WTC11 (cell line): ENCODE results near the gene PTPRT. TPM values are rescaled to one million over a fixed set of nuclear protein-coding genes. Genes with fewer than 3 reads are reported as not detected.

ENCODE experiments used
- ATAC-seq: fragments of 200-7000 bp; cut with Tn5 transposase; 2 replicates; pipeline ENCODE4 v1.10.0; 2021; ENCODE audit warnings: mild to moderate bottlenecking, moderate library complexity
- CTCF ChIA-PET: fragments of 300-600 bp; sonication (Branson Sonifier 250); formaldehyde crosslinking; loops from one replicate; lab custom pipeline; 2021; ENCODE audit warnings: antibody characterized with exemption; lab: Charles Lee
- POLR2A ChIA-PET: fragments of 350-600 bp; sonication (Branson Sonifier 250); formaldehyde crosslinking; loops from one replicate; lab custom pipeline; 2021; ENCODE audit warnings: antibody characterized with exemption; lab: Charles Lee
- DNase-seq: peaks from one replicate; pipeline ENCODE4 v3.0.0; 2021; ENCODE audit warnings: low spot score
- H3K27ac Mint-ChIP-seq: 2 replicates; pipeline ENCODE4 v1.8.0; 2021; ENCODE audit warnings: mixed read lengths
- H3K27me3 Mint-ChIP-seq: 2 replicates; pipeline ENCODE4 v1.8.0; 2021; ENCODE audit warnings: low read depth, mild to moderate bottlenecking, moderate library complexity, mixed read lengths
- H3K36me3 Mint-ChIP-seq: 2 replicates; pipeline ENCODE4 v1.8.0; 2021; ENCODE audit warnings: mixed read lengths
- H3K4me1 Mint-ChIP-seq: 2 replicates; pipeline ENCODE4 v1.8.0; 2022; ENCODE audit warnings: mixed read lengths
- H3K4me3 Mint-ChIP-seq: 2 replicates; pipeline ENCODE4 v1.8.0; 2021; ENCODE audit warnings: mild to moderate bottlenecking, moderate library complexity, mixed read lengths
- H3K9me3 Mint-ChIP-seq: 2 replicates; pipeline ENCODE4 v1.8.0; 2021; ENCODE audit warnings: mixed read lengths
- FOXP1 ChIP-seq: sonication (generic); formaldehyde crosslinking; IDR thresholded peaks from 2 replicates; pipeline ENCODE4 v1.8.0; 2022; ENCODE audit warnings: missing genetic modification reagents, mild to moderate bottlenecking, moderate library complexity, borderline replicate concordance
- GABPB1 ChIP-seq: sonication (generic); formaldehyde crosslinking; IDR thresholded peaks from 2 replicates; pipeline ENCODE4 v1.8.1; 2023; ENCODE audit warnings: mild to moderate bottlenecking, missing genetic modification reagents
- GTF2I ChIP-seq: fragments of 250-450 bp; sonication (Bioruptor Pico); conservative IDR thresholded peaks from 2 replicates; pipeline ENCODE4 v1.4.0; 2021; ENCODE audit warnings: mild to moderate bottlenecking
- KAT7 ChIP-seq: sonication (generic); formaldehyde crosslinking; IDR thresholded peaks from 2 replicates; pipeline ENCODE4 v1.8.1; 2023; ENCODE audit warnings: missing genetic modification reagents, mild to moderate bottlenecking, borderline replicate concordance
- MXD4 ChIP-seq: fragments of 250-450 bp; sonication (Bioruptor Pico); IDR thresholded peaks from 2 replicates; pipeline ENCODE4 v1.8.0; 2021; ENCODE audit warnings: mild to moderate bottlenecking, moderate library complexity, borderline replicate concordance
- NFE2L1 ChIP-seq: sonication (generic); formaldehyde crosslinking; IDR thresholded peaks from 2 replicates; pipeline ENCODE4 v1.8.1; 2023; ENCODE audit warnings: missing genetic modification reagents
- SOX15 ChIP-seq: fragments of 250-450 bp; sonication (Bioruptor Pico); IDR thresholded peaks from 2 replicates; pipeline ENCODE4 v1.9.0; 2021; ENCODE audit warnings: mild to moderate bottlenecking
- SP1 ChIP-seq: sonication (generic); formaldehyde crosslinking; conservative IDR thresholded peaks from 2 replicates; pipeline ENCODE4 v1.8.1; 2022; ENCODE audit warnings: missing genetic modification reagents
- TEAD4 ChIP-seq: sonication (generic); formaldehyde crosslinking; IDR thresholded peaks from 2 replicates; pipeline ENCODE4 v1.8.0; 2022; ENCODE audit warnings: mild to moderate bottlenecking, missing genetic modification reagents
- ZNF396 ChIP-seq: fragments of 250-450 bp; sonication (Bioruptor Pico); IDR thresholded peaks from 2 replicates; pipeline ENCODE4 v1.8.0; 2021; ENCODE audit warnings: mild to moderate bottlenecking, moderate library complexity, borderline replicate concordance
- ZNF416 ChIP-seq: fragments of 250-450 bp; sonication (Bioruptor Pico); IDR thresholded peaks from 2 replicates; pipeline ENCODE4 v1.9.0; 2021; ENCODE audit warnings: mild to moderate bottlenecking, inconsistent platforms
- total RNA-seq: library from RNA; stranded (reverse); gene quantifications from 3 replicates; pipeline ENCODE4 v1.2.3, GENCODE V29; 2021
- TF ChIP-seq, protein P1 (sequence below): sonication (generic); formaldehyde crosslinking; IDR thresholded peaks from 2 replicates; pipeline ENCODE4 v1.8.0; 2023; ENCODE audit warnings: missing genetic modification reagents
- TF ChIP-seq, protein P2 (sequence below): sonication (generic); formaldehyde crosslinking; conservative IDR thresholded peaks from 2 replicates; pipeline ENCODE4 v1.8.1; 2023; ENCODE audit warnings: mild to moderate bottlenecking, low read depth, missing genetic modification reagents, moderate library complexity
- TF ChIP-seq, protein P3 (sequence below): sonication (generic); formaldehyde crosslinking; IDR thresholded peaks from 2 replicates; pipeline ENCODE4 v1.8.1; 2022; ENCODE audit warnings: missing genetic modification reagents, borderline replicate concordance
- TF ChIP-seq, protein P4 (sequence below): sonication (generic); formaldehyde crosslinking; IDR thresholded peaks from 2 replicates; pipeline ENCODE4 v1.8.1; 2023; ENCODE audit warnings: mild to moderate bottlenecking, missing genetic modification reagents, moderate library complexity
- TF ChIP-seq, protein P5 (sequence below): sonication (generic); formaldehyde crosslinking; IDR thresholded peaks from 2 replicates; pipeline ENCODE4 v1.8.1; 2022; ENCODE audit warnings: mild to moderate bottlenecking, moderate library complexity, missing genetic modification reagents
- TF ChIP-seq, protein P6 (sequence below): fragments of 250-450 bp; sonication (Bioruptor Pico); IDR thresholded peaks from 2 replicates; pipeline ENCODE4 v1.9.0; 2021; ENCODE audit warnings: mild to moderate bottlenecking
- TF ChIP-seq, protein P7 (sequence below): fragments of 250-450 bp; sonication (Bioruptor Pico); conservative IDR thresholded peaks from 2 replicates; pipeline ENCODE4 v1.9.0; 2021; ENCODE audit warnings: mild to moderate bottlenecking

The PTPRT gene
- total RNA-seq, 1 experiment from 2014 or later: 1.1 TPM

- H3K9me3 Mint-ChIP-seq: peaks cover 31% of the 10 kb centered on the region
- ATAC-seq: no peak
- no peaks in the 10 kb centered on the region for H3K27me3 Mint-ChIP-seq
- no peak overlapping the region for H3K4me3 Mint-ChIP-seq
- no peak for TF ChIP-seq GTF2I (CRISPR knock-in tag)
- peaks cover 6% of the 10 kb centered on the region; the same call in 1 of the 2 replicates for H3K36me3 Mint-ChIP-seq
- CTCF ChIA-PET: no interaction called here
- DNase-seq: no peak
- POLR2A ChIA-PET: no interaction called here
- H3K4me1 Mint-ChIP-seq: peaks cover 10% of the 10 kb centered on the region
- no peak overlapping the region for H3K27ac Mint-ChIP-seq
These were observed 94.7 kb downstream of the PTPRT start for GRCh38 chr20:43095034-43095433.

DNA sequence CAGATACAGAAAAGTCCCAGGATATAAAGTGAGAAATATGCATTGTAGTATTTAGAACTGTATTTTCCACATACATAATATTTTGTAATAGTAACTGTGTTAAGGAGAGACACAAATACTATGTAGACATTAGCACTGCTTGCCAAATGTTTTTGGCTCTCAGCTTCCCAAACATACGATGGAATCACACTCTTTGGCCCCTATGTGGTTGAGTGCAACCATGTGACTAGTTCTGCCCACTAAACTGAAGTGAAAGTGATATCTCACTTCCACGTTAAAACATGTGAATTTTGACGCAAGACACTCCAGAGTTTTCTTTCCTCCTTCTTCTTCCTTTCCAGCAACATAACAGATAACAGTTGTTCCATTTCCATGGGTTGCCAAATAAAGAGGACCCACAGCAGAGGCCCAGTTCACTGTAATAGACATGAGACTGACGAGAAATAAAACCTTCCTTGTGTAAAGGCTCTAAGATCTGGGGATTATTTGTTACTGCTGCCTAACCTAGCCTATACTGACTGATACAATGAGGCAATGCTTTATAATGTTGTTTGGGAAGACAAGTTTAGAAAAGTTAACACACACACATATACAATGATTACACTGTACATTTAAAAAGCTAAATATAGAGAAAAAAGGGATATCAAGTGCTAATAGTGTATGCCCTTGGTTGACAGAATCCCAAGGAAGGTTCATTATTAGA, 97.2 kb downstream of the PTPRT start:
- H3K9me3 Mint-ChIP-seq: peaks cover 38% of the 10 kb centered on the region
- DNase-seq (no peak), ATAC-seq (no peak)
- H3K4me1 Mint-ChIP-seq: peaks cover 10% of the 10 kb centered on the region
- no peaks in the 10 kb centered on the region for H3K27me3 Mint-ChIP-seq
- no peak overlapping the region for H3K4me3 Mint-ChIP-seq
- peaks cover 8% of the 10 kb centered on the region; the same call in 1 of the 2 replicates for H3K36me3 Mint-ChIP-seq
- no peak overlapping the region for H3K27ac Mint-ChIP-seq
- ChIA-PET CTCF (no interaction called here), POLR2A (no interaction called here)
- TF ChIP-seq FOXP1 (CRISPR knock-in tag) (no peak), NFE2L1 (CRISPR knock-in tag) (no peak)

DNA sequence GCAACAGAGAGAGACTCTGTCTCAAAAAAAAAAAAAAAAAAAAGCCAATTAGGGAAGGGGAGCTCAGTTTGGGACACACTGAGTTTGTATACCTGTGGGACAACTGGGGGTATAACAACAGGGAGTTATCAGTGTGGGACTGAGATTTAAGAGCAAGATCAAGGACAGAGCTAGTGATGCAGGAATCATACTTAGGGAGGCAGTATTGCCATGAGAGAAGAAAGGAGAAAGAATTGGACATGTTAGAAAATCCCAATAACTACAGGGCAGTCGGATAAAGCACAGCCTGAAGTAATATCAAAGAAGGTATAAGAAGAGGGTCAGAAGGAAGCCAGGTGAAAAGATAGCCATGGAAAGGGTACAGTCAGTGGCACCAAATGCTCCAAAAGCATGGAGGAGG, 121.2 kb downstream of the PTPRT start:
- Mint-ChIP-seq H3K4me3 (no peak overlapping the region), H3K27me3 (peaks cover 4% of the 10 kb centered on the region; the same call in 1 of the 2 replicates), H3K9me3 (peaks cover 31% of the 10 kb centered on the region), H3K27ac (no peak overlapping the region), H3K4me1 (peaks cover 7% of the 10 kb centered on the region), H3K36me3 (peaks cover 13% of the 10 kb centered on the region)
- no peak for ATAC-seq
- DNase-seq: no peak
- no peak for TF ChIP-seq MXD4 (CRISPR knock-in tag)
- TF ChIP-seq GABPB1: no peak
- TF ChIP-seq, protein P1, sequence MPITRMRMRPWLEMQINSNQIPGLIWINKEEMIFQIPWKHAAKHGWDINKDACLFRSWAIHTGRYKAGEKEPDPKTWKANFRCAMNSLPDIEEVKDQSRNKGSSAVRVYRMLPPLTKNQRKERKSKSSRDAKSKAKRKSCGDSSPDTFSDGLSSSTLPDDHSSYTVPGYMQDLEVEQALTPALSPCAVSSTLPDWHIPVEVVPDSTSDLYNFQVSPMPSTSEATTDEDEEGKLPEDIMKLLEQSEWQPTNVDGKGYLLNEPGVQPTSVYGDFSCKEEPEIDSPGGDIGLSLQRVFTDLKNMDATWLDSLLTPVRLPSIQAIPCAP: no peak
- TF ChIP-seq, protein P2, sequence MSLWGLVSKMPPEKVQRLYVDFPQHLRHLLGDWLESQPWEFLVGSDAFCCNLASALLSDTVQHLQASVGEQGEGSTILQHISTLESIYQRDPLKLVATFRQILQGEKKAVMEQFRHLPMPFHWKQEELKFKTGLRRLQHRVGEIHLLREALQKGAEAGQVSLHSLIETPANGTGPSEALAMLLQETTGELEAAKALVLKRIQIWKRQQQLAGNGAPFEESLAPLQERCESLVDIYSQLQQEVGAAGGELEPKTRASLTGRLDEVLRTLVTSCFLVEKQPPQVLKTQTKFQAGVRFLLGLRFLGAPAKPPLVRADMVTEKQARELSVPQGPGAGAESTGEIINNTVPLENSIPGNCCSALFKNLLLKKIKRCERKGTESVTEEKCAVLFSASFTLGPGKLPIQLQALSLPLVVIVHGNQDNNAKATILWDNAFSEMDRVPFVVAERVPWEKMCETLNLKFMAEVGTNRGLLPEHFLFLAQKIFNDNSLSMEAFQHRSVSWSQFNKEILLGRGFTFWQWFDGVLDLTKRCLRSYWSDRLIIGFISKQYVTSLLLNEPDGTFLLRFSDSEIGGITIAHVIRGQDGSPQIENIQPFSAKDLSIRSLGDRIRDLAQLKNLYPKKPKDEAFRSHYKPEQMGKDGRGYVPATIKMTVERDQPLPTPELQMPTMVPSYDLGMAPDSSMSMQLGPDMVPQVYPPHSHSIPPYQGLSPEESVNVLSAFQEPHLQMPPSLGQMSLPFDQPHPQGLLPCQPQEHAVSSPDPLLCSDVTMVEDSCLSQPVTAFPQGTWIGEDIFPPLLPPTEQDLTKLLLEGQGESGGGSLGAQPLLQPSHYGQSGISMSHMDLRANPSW: no peak
- ChIA-PET CTCF (no interaction called here), POLR2A (no interaction called here)

DNA sequence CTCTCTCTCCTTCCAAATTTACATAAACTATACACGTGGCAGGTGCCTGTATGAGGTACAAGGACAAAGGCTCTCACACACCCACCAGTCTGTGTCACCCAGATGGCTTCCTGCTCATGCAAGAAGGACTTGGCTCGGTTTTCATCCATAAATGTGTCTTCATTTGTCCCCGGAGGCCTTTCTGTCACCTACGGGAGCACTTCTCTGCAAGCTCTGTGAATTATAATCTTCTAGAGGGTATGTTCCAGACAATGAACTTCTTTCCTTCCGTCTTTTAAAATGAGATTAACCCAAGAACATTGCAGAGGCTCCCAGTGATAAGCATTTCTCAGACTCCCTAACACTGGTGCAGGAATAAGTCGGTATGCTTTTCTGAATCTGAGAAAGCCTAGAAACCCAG, 123.6 kb downstream of the PTPRT start:
- CTCF ChIA-PET: no interaction called here
- ATAC-seq (no peak), DNase-seq (no peak)
- Mint-ChIP-seq H3K9me3 (peaks cover 42% of the 10 kb centered on the region), H3K27ac (no peak overlapping the region), H3K36me3 (peaks cover 13% of the 10 kb centered on the region), H3K4me1 (peaks cover 7% of the 10 kb centered on the region), H3K4me3 (no peak overlapping the region), H3K27me3 (peaks cover 4% of the 10 kb centered on the region; the same call in 1 of the 2 replicates)
- POLR2A ChIA-PET: no interaction called here
- TF ChIP-seq ZNF416 (no peak), SOX15 (CRISPR knock-in tag) (no peak), KAT7 (CRISPR knock-in tag) (no peak), SP1 (CRISPR knock-in tag) (no peak), ZNF396 (CRISPR knock-in tag) (no peak), TEAD4 (CRISPR knock-in tag) (no peak)
- TF ChIP-seq, protein P1: no peak
- TF ChIP-seq, protein P3, sequence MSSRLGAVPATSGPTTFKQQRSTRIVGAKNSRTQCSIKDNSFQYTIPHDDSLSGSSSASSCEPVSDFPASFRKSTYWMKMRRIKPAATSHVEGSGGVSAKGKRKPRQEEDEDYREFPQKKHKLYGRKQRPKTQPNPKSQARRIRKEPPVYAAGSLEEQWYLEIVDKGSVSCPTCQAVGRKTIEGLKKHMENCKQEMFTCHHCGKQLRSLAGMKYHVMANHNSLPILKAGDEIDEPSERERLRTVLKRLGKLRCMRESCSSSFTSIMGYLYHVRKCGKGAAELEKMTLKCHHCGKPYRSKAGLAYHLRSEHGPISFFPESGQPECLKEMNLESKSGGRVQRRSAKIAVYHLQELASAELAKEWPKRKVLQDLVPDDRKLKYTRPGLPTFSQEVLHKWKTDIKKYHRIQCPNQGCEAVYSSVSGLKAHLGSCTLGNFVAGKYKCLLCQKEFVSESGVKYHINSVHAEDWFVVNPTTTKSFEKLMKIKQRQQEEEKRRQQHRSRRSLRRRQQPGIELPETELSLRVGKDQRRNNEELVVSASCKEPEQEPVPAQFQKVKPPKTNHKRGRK (CRISPR knock-in tag): no peak
- TF ChIP-seq, protein P4, sequence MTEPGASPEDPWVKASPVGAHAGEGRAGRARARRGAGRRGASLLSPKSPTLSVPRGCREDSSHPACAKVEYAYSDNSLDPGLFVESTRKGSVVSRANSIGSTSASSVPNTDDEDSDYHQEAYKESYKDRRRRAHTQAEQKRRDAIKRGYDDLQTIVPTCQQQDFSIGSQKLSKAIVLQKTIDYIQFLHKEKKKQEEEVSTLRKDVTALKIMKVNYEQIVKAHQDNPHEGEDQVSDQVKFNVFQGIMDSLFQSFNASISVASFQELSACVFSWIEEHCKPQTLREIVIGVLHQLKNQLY (CRISPR knock-in tag): no peak
- TF ChIP-seq, protein P5, sequence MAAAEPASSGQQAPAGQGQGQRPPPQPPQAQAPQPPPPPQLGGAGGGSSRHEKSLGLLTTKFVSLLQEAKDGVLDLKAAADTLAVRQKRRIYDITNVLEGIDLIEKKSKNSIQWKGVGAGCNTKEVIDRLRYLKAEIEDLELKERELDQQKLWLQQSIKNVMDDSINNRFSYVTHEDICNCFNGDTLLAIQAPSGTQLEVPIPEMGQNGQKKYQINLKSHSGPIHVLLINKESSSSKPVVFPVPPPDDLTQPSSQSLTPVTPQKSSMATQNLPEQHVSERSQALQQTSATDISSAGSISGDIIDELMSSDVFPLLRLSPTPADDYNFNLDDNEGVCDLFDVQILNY (CRISPR knock-in tag): no peak
- TF ChIP-seq, protein P6, sequence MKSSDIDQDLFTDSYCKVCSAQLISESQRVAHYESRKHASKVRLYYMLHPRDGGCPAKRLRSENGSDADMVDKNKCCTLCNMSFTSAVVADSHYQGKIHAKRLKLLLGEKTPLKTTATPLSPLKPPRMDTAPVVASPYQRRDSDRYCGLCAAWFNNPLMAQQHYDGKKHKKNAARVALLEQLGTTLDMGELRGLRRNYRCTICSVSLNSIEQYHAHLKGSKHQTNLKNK (CRISPR knock-in tag): no peak
- TF ChIP-seq, protein P7, sequence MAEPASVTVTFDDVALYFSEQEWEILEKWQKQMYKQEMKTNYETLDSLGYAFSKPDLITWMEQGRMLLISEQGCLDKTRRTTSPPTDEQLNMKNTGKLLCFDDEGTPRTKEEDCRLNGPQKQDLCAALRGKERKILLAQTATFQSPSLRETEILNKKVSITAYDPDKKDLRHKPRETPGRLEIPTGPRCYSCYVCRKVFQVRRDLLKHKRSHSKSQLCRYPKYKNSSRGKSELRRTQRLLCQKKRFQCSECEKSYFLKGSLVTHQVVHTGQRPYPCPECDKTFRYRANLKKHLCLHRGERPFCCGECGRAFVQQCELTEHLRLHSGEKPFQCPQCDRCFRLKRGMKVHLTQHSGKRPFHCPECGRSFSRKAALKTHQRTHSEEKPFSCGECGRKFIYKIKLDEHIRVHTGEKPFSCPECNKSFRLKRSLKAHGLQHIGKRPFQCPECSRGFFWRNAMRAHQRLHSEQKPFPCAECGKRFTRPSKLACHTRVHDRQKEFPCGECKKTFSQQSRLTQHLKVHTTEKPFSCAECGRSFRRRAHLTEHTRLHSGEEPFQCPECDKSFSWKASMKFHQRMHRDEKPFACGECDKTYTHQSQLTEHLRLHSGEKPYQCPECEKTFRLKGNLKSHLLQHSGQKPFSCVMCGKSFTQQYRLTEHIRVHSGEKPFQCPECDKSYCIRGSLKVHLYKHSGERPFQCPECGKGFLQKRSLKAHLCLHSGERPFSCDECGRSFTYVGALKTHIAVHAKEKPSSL (CRISPR knock-in tag): no peak
